K562 (cell line): Measurements from ENCODE around the gene LPGAT1. TPM values are rescaled to one million over a fixed set of nuclear protein-coding genes. Genes with fewer than 3 reads are reported as not detected.

Experiments
- DIDO1 ChIP-seq: fragments of 450-650 bp; IDR thresholded peaks from 2 replicates; pipeline ENCODE4 v1.6.1; 2016; ENCODE audit warnings: low read depth, missing biosample characterization, missing genetic modification characterization
- EHMT2 ChIP-seq: fragments of 450-650 bp; IDR thresholded peaks from 2 replicates; pipeline ENCODE4 v1.6.1; 2018; ENCODE audit warnings: antibody characterized with exemption
- LEF1 ChIP-seq: fragments of 450-650 bp; IDR thresholded peaks from 2 replicates; pipeline ENCODE4 v1.6.1; 2016; ENCODE audit warnings: mild to moderate bottlenecking
- RAD21 ChIP-seq, 2 experiments: fragments of 250-450 bp in 1 of 2; fragments of 450-650 bp in 1 of 2; sonication (Bioruptor Pico) in 1 of 2; formaldehyde crosslinking in 1 of 2; IDR thresholded peaks in 1 of 2; conservative IDR thresholded peaks in 1 of 2; 2 replicates each; pipeline versions ENCODE4 v1.4.0 to v1.8.0; 2020 to 2022; ENCODE audit warnings: mild to moderate bottlenecking in 2 of 2, moderate library complexity in 1 of 2
- SMARCC2 ChIP-seq: fragments of 450-650 bp; IDR thresholded peaks from 2 replicates; pipeline ENCODE4 v1.6.1; 2017; ENCODE audit warnings: antibody characterized with exemption, moderate library complexity, mild to moderate bottlenecking, low read depth
- ZNF316 ChIP-seq: fragments of 450-650 bp; IDR thresholded peaks from 2 replicates; pipeline ENCODE4 v1.6.1; 2016
- polyA plus RNA-seq, 8 experiments: library from polyadenylated mRNA; depleted of rRNA in 4 of 8; stranded (reverse) in 5 of 8; unstranded in 3 of 8; fragments of >200 nt; fragmentation: Nextera tagmentation in 2 of 8; fragmentation: Illumina TruSeq in 1 of 8; extraction: Ambion mirVana in 2 of 8; extraction: Trizol in 1 of 8; gene quantifications; 2 replicates each; pipeline versions ENCODE4 v1.2.1 to v1.2.3, GENCODE V29; 2011 to 2014; ENCODE audit warnings: inconsistent platforms in 1 of 8, missing spikeins in 1 of 8
- total RNA-seq, 7 experiments: library from RNA; depleted of rRNA in 6 of 7; stranded (reverse); fragments of >200 nt in 6 of 7; fragmentation: Illumina TruSeq in 2 of 7; extraction: Trizol in 2 of 7; gene quantifications; 2 replicates each; pipeline versions ENCODE4 v1.2.1 to v1.2.3, GENCODE V29; 2011 to 2021; ENCODE audit warnings: low replicate concordance in 1 of 7
- TF ChIP-seq, protein P1 (sequence below): fragments of 150-350 bp; conservative IDR thresholded peaks from 2 replicates; pipeline ENCODE4 v1.6.1; 2014; ENCODE audit warnings: low read length
- TF ChIP-seq, protein P2 (sequence below): fragments of 150-350 bp; IDR thresholded peaks from 2 replicates; pipeline ENCODE4 v1.6.1; 2014; ENCODE audit warnings: low read depth, mild to moderate bottlenecking, low read length, borderline replicate concordance
- TF ChIP-seq, protein P3 (sequence below): fragments of 450-650 bp; formaldehyde crosslinking; conservative IDR thresholded peaks from 2 replicates; pipeline ENCODE4 v1.4.0; 2022; ENCODE audit warnings: mild to moderate bottlenecking, missing genetic modification characterization
- TF ChIP-seq, protein P4 (sequence below): fragments of 450-650 bp; formaldehyde crosslinking; IDR thresholded peaks from 2 replicates; pipeline ENCODE4 v1.4.0; 2020; ENCODE audit warnings: mild to moderate bottlenecking

LPGAT1 gene
- total and polyA plus RNA-seq, 9 of the 15 experiments (the other 6 are each of a cell fraction or from before 2014, with no cell fraction given): 5.7 to 31.4 (median 16.3) TPM

DNA sequence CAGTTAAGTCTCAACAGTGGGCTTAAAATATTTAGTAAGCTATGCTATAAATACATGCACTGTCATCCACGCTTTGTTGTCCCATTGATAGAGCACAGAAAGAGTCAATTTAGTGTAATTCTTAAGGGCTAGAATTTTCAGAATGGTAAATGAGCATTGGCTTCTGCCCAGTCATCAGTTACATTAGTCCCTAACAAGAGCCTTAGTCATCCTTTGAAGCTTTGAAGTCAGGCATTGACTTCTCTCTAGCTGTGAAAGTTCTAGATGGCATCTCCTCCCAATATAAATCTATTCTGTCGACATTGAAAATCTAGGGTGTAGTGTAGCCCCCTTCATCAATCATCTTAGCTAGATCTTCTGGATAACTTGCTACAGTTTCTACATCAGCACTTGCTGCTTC lies 12.0 kb upstream of the LPGAT1 start (continued):
- 0 out of 2 replicates have a peak, but pooled peaks have one; percentile 36 for TF ChIP-seq EHMT2
- TF ChIP-seq, protein P1, sequence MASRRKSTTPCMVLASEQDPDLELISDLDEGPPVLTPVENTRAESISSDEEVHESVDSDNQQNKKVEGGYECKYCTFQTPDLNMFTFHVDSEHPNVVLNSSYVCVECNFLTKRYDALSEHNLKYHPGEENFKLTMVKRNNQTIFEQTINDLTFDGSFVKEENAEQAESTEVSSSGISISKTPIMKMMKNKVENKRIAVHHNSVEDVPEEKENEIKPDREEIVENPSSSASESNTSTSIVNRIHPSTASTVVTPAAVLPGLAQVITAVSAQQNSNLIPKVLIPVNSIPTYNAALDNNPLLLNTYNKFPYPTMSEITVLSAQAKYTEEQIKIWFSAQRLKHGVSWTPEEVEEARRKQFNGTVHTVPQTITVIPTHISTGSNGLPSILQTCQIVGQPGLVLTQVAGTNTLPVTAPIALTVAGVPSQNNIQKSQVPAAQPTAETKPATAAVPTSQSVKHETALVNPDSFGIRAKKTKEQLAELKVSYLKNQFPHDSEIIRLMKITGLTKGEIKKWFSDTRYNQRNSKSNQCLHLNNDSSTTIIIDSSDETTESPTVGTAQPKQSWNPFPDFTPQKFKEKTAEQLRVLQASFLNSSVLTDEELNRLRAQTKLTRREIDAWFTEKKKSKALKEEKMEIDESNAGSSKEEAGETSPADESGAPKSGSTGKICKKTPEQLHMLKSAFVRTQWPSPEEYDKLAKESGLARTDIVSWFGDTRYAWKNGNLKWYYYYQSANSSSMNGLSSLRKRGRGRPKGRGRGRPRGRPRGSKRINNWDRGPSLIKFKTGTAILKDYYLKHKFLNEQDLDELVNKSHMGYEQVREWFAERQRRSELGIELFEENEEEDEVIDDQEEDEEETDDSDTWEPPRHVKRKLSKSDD: no peak
- TF ChIP-seq, protein P2, sequence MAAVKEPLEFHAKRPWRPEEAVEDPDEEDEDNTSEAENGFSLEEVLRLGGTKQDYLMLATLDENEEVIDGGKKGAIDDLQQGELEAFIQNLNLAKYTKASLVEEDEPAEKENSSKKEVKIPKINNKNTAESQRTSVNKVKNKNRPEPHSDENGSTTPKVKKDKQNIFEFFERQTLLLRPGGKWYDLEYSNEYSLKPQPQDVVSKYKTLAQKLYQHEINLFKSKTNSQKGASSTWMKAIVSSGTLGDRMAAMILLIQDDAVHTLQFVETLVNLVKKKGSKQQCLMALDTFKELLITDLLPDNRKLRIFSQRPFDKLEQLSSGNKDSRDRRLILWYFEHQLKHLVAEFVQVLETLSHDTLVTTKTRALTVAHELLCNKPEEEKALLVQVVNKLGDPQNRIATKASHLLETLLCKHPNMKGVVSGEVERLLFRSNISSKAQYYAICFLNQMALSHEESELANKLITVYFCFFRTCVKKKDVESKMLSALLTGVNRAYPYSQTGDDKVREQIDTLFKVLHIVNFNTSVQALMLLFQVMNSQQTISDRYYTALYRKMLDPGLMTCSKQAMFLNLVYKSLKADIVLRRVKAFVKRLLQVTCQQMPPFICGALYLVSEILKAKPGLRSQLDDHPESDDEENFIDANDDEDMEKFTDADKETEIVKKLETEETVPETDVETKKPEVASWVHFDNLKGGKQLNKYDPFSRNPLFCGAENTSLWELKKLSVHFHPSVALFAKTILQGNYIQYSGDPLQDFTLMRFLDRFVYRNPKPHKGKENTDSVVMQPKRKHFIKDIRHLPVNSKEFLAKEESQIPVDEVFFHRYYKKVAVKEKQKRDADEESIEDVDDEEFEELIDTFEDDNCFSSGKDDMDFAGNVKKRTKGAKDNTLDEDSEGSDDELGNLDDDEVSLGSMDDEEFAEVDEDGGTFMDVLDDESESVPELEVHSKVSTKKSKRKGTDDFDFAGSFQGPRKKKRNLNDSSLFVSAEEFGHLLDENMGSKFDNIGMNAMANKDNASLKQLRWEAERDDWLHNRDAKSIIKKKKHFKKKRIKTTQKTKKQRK: no peak
- TF ChIP-seq ZNF316: peak; percentile 86
- 0 out of 4 replicates have a peak, but pooled peaks of 1 of the 2 experiments have one; percentile 5 for TF ChIP-seq RAD21 (CRISPR knock-in tag; conservative IDR thresholded peaks at IDR 0.05 in 1 of 2, IDR thresholded peaks at IDR 0.05 in 1 of 2)
- TF ChIP-seq LEF1: peak; percentile 36; the same call in 1 of the 2 replicates
- TF ChIP-seq, protein P3, sequence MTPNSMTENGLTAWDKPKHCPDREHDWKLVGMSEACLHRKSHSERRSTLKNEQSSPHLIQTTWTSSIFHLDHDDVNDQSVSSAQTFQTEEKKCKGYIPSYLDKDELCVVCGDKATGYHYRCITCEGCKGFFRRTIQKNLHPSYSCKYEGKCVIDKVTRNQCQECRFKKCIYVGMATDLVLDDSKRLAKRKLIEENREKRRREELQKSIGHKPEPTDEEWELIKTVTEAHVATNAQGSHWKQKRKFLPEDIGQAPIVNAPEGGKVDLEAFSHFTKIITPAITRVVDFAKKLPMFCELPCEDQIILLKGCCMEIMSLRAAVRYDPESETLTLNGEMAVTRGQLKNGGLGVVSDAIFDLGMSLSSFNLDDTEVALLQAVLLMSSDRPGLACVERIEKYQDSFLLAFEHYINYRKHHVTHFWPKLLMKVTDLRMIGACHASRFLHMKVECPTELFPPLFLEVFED (CRISPR knock-in tag): no peak
- TF ChIP-seq, protein P4, sequence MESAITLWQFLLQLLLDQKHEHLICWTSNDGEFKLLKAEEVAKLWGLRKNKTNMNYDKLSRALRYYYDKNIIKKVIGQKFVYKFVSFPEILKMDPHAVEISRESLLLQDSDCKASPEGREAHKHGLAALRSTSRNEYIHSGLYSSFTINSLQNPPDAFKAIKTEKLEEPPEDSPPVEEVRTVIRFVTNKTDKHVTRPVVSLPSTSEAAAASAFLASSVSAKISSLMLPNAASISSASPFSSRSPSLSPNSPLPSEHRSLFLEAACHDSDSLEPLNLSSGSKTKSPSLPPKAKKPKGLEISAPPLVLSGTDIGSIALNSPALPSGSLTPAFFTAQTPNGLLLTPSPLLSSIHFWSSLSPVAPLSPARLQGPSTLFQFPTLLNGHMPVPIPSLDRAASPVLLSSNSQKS (CRISPR knock-in tag): no peak
- TF ChIP-seq DIDO1 (tag): 0 out of 2 replicates have a peak, but pooled peaks have one; percentile 18
- no peak for TF ChIP-seq SMARCC2
